AG10803 (cell line): ENCODE data around the gene TUBAL3.

Experiments
- DNase-seq: peaks from one replicate; pipeline ENCODE4 v3.0.0; 2010; ENCODE audit warnings: low read depth
- H3K4me3 ChIP-seq: 2 replicates; pipeline ENCODE4 v1.5.1; 2011; ENCODE audit warnings: mild to moderate bottlenecking, low read length, control low read depth
- CTCF ChIP-seq: conservative IDR thresholded peaks from 2 replicates; pipeline ENCODE4 v1.5.1; 2011; ENCODE audit warnings: mild to moderate bottlenecking, low read length, control low read depth, inconsistent platforms

TUBAL3 gene

DNA sequence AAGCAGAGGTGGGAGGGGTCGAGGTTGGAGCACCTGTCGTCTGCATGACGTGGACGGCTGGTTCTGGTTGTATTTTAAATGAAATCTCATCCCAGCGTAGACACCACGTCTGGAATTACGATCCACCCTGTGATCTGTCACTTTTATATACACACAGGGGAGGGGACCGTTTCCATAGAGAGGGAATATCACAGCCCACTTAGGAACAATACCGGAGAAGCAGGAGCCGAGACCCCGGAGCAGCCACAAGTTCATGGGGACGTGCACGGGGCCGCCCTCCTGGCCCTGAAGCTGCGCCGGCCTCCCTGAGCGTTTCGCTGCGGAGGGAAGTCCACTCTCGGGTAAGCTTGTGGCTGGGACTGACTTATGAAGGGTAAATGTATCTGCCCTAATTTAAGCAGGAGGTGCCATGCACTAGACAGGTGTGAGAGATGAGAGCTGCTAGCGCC is 39.7 kb downstream of the TUBAL3 start, which contains the start of gene UCN3:
TSS of gene UCN3 (plus strand) at position 77 of the 449 bp plus-strand sequence. CDS start 8,755 bp downstream, outside the sequence.
- H3K4me3 ChIP-seq = no peak within 1 kb of the TSS
- TF ChIP-seq CTCF = no peak
- DNase-seq = no peak

DNA sequence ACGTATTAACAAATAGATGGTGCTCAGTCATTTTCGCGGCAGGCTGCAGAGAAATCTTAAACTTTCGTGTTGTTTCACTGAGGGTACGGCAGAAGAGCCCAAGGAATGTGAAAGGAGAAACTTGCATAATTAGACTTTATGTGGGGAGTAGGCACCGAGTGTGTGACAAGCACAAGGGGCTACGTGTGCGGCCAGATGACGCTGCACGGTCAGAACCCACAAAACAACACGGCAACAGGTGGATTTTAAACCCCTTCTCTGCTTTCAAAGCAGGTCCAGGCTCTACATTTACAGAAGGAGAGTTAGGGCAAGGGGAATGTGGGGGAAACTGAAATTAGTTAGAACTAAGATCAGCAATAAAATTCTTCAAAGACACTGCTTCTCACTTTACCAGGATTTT is 40.3 kb downstream of the TUBAL3 start:
- no peak for TF ChIP-seq CTCF
- no peak overlapping the region for H3K4me3 ChIP-seq
- DNase-seq = no peak

DNA sequence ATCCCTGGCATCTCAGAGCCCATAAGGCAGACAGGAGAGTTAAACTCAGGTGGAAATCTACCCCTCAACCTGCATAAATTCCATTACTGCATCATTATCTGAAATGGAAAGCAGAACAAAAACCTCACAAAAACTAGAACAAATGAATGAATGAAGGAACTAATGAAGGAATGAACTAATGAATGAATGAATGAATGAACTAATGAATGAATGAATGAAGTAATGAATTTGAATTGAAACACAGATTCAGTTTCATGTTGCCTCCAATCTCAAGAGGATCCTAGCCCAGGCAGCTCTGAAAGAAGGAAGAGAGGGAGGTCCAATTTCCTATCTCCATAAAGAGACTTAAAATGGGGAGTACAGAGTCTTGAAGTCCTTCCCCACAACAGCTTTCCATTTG is 41.8 kb downstream of the TUBAL3 start:
- no peak for DNase-seq
- H3K4me3 ChIP-seq = no peak overlapping the region
- no peak for TF ChIP-seq CTCF

DNA sequence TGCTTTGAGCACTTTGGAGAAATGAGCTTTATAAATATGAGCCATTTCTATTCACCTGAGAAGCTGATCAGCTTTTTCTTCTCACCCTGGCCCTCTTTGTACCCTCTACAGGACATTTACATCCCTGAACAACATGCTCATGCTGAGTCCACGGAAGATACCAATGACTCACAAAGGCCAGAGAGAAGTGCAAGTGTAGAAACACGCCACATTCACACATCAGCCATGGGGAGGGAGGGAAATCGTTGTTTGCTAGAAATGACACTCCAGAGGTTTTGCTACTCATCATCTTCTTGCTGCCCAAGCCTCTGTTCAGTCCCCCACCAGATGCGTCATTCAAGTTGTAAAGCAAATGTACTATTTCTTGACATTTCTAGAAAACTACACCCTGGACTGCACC is 42.7 kb downstream of the TUBAL3 start:
- H3K4me3 ChIP-seq = no peak overlapping the region
- DNase-seq = no peak
- TF ChIP-seq CTCF = no peak

DNA sequence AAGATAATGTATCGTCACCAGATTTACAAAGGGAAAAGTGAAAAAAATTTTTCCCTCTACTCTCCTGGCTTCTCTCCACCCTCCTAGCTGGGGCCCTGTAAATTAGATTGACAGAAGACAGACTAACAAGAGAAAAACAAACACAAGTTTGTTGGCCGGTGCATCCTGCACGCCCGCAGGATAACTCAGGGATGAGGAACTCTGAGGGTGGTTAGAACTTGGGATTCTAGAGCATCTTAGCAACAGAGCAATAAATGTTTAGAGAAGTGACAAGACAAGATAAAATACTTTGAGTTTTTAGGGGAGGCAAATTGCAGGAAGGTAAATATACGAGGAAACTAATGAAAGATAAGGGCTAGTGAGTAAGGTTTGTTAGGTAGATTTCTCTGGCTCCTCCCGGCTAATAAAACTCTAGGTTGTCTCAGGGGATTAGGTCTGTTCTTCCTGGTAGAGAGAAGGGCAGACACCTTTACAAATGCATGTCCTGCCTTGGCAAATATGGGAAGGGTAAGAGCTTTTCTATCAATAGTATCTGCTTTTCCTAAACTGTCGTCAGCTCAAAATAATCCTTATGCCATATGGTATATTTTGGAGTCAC is 44.2 kb downstream of the TUBAL3 start:
- H3K4me3 ChIP-seq = no peak overlapping the region
- no peak for DNase-seq
- no peak for TF ChIP-seq CTCF

GRCh38 chr10:5356302-5356763 is 48.3 kb downstream of the TUBAL3 start:
- no peak for DNase-seq
- no peak overlapping the region for H3K4me3 ChIP-seq
- TF ChIP-seq CTCF = no peak

DNA sequence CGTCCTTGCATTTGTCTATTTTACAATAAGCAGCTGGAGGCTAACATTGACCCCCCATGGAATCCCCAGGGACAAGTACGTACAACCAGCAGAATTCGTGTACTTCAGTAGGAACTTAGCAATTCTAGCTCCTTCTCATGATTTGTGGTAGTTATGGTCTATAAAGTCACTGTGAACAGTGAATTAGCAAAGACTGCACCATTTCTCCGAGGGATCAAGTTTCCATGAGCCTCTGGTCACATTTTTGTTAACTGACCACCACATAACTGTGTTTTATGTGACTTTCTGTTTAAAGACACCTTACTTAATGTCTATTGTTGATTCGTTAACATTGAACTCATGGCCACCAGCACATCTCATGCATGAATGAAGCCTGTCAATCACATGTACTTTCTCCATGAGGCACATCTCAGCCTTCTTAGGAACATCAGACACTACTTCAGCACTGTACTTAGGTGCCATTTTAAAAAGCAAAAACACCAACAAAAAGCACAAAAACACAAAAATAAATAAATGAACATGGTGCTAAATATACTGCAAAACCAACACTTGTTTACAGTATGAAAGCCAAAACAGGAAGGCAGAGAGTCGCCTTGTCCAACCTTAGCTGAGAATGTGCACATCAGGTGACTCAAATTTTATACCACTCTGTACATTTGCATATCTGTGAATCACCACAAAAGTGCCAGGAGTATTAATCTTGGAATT is 48.9 kb downstream of the TUBAL3 start:
- H3K4me3 ChIP-seq = no peak overlapping the region
- DNase-seq = no peak
- TF ChIP-seq CTCF = no peak
